H9 (cell line): ENCODE data around the gene COMMD9. TPM values are rescaled to one million over a fixed set of nuclear protein-coding genes. Genes with fewer than 3 reads are reported as not detected.

ENCODE experiments used
- DNase-seq: peaks from one replicate; pipeline ENCODE4 v3.0.0-alpha.2; 2017
- H2AFZ ChIP-seq: one replicate; pipeline ENCODE4 v1.6.1; 2013; ENCODE audit warnings: mild to moderate bottlenecking, low read length, control low read depth, moderate library complexity
- H2AK5ac ChIP-seq: 2 replicates; pipeline ENCODE4 v1.6.1; 2013; ENCODE audit warnings: low read length, control low read depth, mixed read lengths; ENCODE audit not compliant: insufficient read length
- H2BK120ac ChIP-seq: one replicate; pipeline ENCODE4 v1.6.1; 2013; ENCODE audit warnings: low read depth, mild to moderate bottlenecking, low read length, control low read depth, inconsistent platforms; ENCODE audit not compliant: poor library complexity, severe bottlenecking
- H2BK12ac ChIP-seq: 2 replicates; pipeline ENCODE4 v1.6.1; 2013; ENCODE audit warnings: low read length, control low read depth, mixed read lengths, low read depth; ENCODE audit not compliant: insufficient read length
- H2BK15ac ChIP-seq: 2 replicates; pipeline ENCODE4 v1.6.1; 2013; ENCODE audit warnings: low read depth, low read length, control low read depth
- H2BK20ac ChIP-seq: one replicate; pipeline ENCODE4 v1.6.1; 2013; ENCODE audit warnings: low read depth, mild to moderate bottlenecking, low read length, control low read depth, inconsistent platforms; ENCODE audit not compliant: poor library complexity, severe bottlenecking
- H2BK5ac ChIP-seq: 2 replicates; pipeline ENCODE4 v1.6.1; 2013; ENCODE audit warnings: low read length, control low read depth, mixed read lengths; ENCODE audit not compliant: insufficient read length
- H3K14ac ChIP-seq: 2 replicates; pipeline ENCODE4 v1.6.1; 2013; ENCODE audit warnings: low read length, control low read depth; ENCODE audit not compliant: insufficient read depth
- H3K18ac ChIP-seq: 2 replicates; pipeline ENCODE4 v1.6.1; 2013; ENCODE audit warnings: low read depth, mild to moderate bottlenecking, mixed read lengths, low read length, control low read depth; ENCODE audit not compliant: insufficient read length
- H3K23ac ChIP-seq: 2 replicates; pipeline ENCODE4 v1.6.1; 2013; ENCODE audit warnings: low read length, control low read depth, mixed read lengths, low read depth; ENCODE audit not compliant: insufficient read length
- H3K23me2 ChIP-seq: 2 replicates; pipeline ENCODE4 v1.6.1; 2013; ENCODE audit warnings: low read depth, mild to moderate bottlenecking, mixed read lengths, low read length, control low read depth; ENCODE audit not compliant: insufficient read length, poor library complexity, severe bottlenecking
- H3K27ac ChIP-seq: 2 replicates; pipeline ENCODE4 v1.5.1; 2013; ENCODE audit warnings: low read length, control low read depth, mixed read lengths, low read depth; ENCODE audit not compliant: insufficient read length
- H3K27me3 ChIP-seq: 2 replicates; pipeline ENCODE4 v1.6.1; 2013; ENCODE audit warnings: low read length, control low read depth, inconsistent platforms; ENCODE audit not compliant: insufficient read depth
- H3K4ac ChIP-seq: 2 replicates; pipeline ENCODE4 v1.6.1; 2013; ENCODE audit warnings: low read depth, mild to moderate bottlenecking, control low read depth, inconsistent platforms, low read length, moderate library complexity
- H3K4me1 ChIP-seq: 2 replicates; pipeline ENCODE4 v1.6.1; 2013; ENCODE audit warnings: low read length, control low read depth, inconsistent platforms; ENCODE audit not compliant: insufficient read depth
- H3K4me2 ChIP-seq: 2 replicates; pipeline ENCODE4 v1.6.1; 2013; ENCODE audit warnings: low read length, control low read depth, mixed read lengths; ENCODE audit not compliant: insufficient read length, insufficient read depth
- H3K56ac ChIP-seq: 2 replicates; pipeline ENCODE4 v1.6.1; 2013; ENCODE audit warnings: low read depth, mild to moderate bottlenecking, mixed read lengths, low read length, control low read depth; ENCODE audit not compliant: insufficient read length
- H3K79me1 ChIP-seq: 2 replicates; pipeline ENCODE4 v1.6.1; 2013; ENCODE audit warnings: low read depth, mild to moderate bottlenecking, moderate library complexity, low read length, control low read depth, inconsistent platforms; ENCODE audit not compliant: insufficient read depth, poor library complexity, severe bottlenecking
- H3K79me2 ChIP-seq: 2 replicates; pipeline ENCODE4 v1.6.1; 2013; ENCODE audit warnings: low read length, control low read depth, inconsistent platforms; ENCODE audit not compliant: insufficient read depth
- H3K9ac ChIP-seq: 2 replicates; pipeline ENCODE4 v1.6.1; 2013; ENCODE audit warnings: low read length, control low read depth, mixed read lengths; ENCODE audit not compliant: insufficient read length; ENCODE audit errors: extremely low read depth
- H3K9me3 ChIP-seq: one replicate; pipeline ENCODE4 v1.6.1; 2013; ENCODE audit warnings: low read depth, low read length, inconsistent platforms; ENCODE audit not compliant: control insufficient read depth
- H3T11ph ChIP-seq: one replicate; pipeline ENCODE4 v1.6.1; 2013; ENCODE audit warnings: mild to moderate bottlenecking, low read length, control low read depth, inconsistent platforms
- H4K20me1 ChIP-seq: one replicate; pipeline ENCODE4 v1.6.1; 2013; ENCODE audit not compliant: control insufficient read depth, insufficient read length, insufficient read depth
- H4K5ac ChIP-seq: 2 replicates; pipeline ENCODE4 v1.6.1; 2013; ENCODE audit warnings: low read depth, mild to moderate bottlenecking, mixed read lengths, low read length, control low read depth; ENCODE audit not compliant: insufficient read length
- H4K8ac ChIP-seq: replicated peaks from 2 replicates; pipeline ENCODE4 v1.6.1; 2013; ENCODE audit warnings: low read length, control low read depth, mixed read lengths, low read depth; ENCODE audit not compliant: insufficient read length
- H4K91ac ChIP-seq: 2 replicates; pipeline ENCODE4 v1.6.1; 2013; ENCODE audit warnings: low read depth, mild to moderate bottlenecking, moderate library complexity, mixed read lengths, low read length, control low read depth; ENCODE audit not compliant: insufficient read length
- H3K27ac Mint-ChIP-seq, 3 experiments: 2 replicates in 2 of 3; 3 replicates in 1 of 3; pipeline ENCODE4 v1.8.0; 2020 to 2021; ENCODE audit warnings: mixed read lengths in 3 of 3, mild to moderate bottlenecking in 1 of 3, moderate library complexity in 1 of 3
- H3K27me3 Mint-ChIP-seq: 2 replicates; pipeline ENCODE4 v1.8.0; 2021; ENCODE audit warnings: low read depth, mild to moderate bottlenecking, moderate library complexity, mixed read lengths
- H3K36me3 Mint-ChIP-seq, 3 experiments: 2 replicates in 2 of 3; 3 replicates in 1 of 3; pipeline ENCODE4 v1.8.0; 2020 to 2021; ENCODE audit warnings: low read depth in 3 of 3, mixed read lengths in 3 of 3; ENCODE audit not compliant: insufficient read depth in 1 of 3
- H3K4me1 Mint-ChIP-seq, 2 experiments: 2 replicates each; pipeline ENCODE4 v1.8.0; 2020; ENCODE audit warnings: mixed read lengths in 2 of 2
- H3K4me3 Mint-ChIP-seq, 2 experiments: 2 replicates in 1 of 2; 3 replicates in 1 of 2; pipeline ENCODE4 v1.8.0; 2020 to 2021; ENCODE audit warnings: mild to moderate bottlenecking in 2 of 2, mixed read lengths in 2 of 2, moderate library complexity in 1 of 2
- H3K9me3 Mint-ChIP-seq, 2 experiments: 2 replicates in 1 of 2; 3 replicates in 1 of 2; pipeline ENCODE4 v1.8.0; 2020; ENCODE audit warnings: mild to moderate bottlenecking in 2 of 2, mixed read lengths in 2 of 2, moderate library complexity in 1 of 2
- WGBS: extraction: QIAGEN DNeasy Blood & Tissue Kit; methylation state at CpG from one replicate; pipeline ENCODE4 v1.1.7; 2013; ENCODE audit warnings: missing lambda C conversion rate, low lambda C conversion rate, mixed read lengths; ENCODE audit not compliant: insufficient read length; ENCODE audit errors: extremely low coverage; 5-methylcytosine and 5-hydroxymethylcytosine counted together
- total RNA-seq: library from RNA; stranded (reverse); gene quantifications from 2 replicates; pipeline ENCODE4 v1.2.1, GENCODE V29; 2021
- TF ChIP-seq, protein P1 (sequence below): fragments of 200-600 bp; sonication (generic); conservative IDR thresholded peaks from 3 replicates; pipeline ENCODE4 v1.8.0; 2021; ENCODE audit warnings: antibody characterized with exemption, mild to moderate bottlenecking

Gene COMMD9
- total RNA-seq, 1 experiment from 2014 or later = 47.0 TPM

DNA sequence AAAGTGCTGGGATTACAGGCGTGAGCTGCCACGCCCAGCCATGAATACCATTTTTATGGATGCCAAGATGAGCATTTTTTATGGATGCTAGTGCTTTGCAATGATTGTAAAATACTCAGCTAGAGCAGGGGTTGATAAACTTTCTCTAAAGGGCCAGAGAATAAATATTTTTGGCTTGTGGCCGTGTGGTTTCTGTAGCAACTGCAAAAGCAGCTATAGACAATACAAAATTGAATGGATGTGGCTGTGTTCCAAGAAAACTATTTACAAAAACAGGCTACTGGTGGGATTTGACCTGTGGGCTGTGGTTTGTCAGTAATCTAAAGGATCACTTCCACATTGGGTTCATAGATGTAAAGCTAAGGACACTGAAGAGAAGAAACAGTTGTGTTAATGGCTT is 56.0 kb downstream of the COMMD9 start:
- no peak overlapping the region for H2BK5ac ChIP-seq
- Mint-ChIP-seq H3K36me3 (peaks cover 2 to 7% (median 3%) of the 10 kb centered on the region in 3 experiments; a peak in 4 of 7 replicates), H3K27me3 (no peaks in the 10 kb centered on the region), H3K27ac (no peak overlapping the region), H3K4me3 (no peak overlapping the region), H3K4me1 (peaks cover 5 to 13% of the 10 kb centered on the region in 2 experiments), H3K9me3 (no peaks in the 10 kb centered on the region)
- H3K27ac ChIP-seq = no peak overlapping the region
- H3T11ph ChIP-seq = no peak overlapping the region
- no peak overlapping the region for H4K91ac ChIP-seq
- no peak overlapping the region for H3K4me2 ChIP-seq
- TF ChIP-seq, protein P1, sequence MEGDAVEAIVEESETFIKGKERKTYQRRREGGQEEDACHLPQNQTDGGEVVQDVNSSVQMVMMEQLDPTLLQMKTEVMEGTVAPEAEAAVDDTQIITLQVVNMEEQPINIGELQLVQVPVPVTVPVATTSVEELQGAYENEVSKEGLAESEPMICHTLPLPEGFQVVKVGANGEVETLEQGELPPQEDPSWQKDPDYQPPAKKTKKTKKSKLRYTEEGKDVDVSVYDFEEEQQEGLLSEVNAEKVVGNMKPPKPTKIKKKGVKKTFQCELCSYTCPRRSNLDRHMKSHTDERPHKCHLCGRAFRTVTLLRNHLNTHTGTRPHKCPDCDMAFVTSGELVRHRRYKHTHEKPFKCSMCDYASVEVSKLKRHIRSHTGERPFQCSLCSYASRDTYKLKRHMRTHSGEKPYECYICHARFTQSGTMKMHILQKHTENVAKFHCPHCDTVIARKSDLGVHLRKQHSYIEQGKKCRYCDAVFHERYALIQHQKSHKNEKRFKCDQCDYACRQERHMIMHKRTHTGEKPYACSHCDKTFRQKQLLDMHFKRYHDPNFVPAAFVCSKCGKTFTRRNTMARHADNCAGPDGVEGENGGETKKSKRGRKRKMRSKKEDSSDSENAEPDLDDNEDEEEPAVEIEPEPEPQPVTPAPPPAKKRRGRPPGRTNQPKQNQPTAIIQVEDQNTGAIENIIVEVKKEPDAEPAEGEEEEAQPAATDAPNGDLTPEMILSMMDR = no peak
- no peak overlapping the region for H3K9ac ChIP-seq
- no peaks in the 10 kb centered on the region for H4K20me1 ChIP-seq
- no peaks in the 10 kb centered on the region for H3K9me3 ChIP-seq
- no peak overlapping the region for H3K4ac ChIP-seq
- H2BK120ac ChIP-seq = no peak overlapping the region
- no peak overlapping the region for H3K14ac ChIP-seq
- no peak overlapping the region for H2BK12ac ChIP-seq
- no peak overlapping the region for H4K5ac ChIP-seq
- no peak overlapping the region for H3K18ac ChIP-seq
- H3K23ac ChIP-seq = no peak overlapping the region
- H3K27me3 ChIP-seq = no peaks in the 10 kb centered on the region
- no peak overlapping the region for H4K8ac ChIP-seq
- H2AK5ac ChIP-seq = no peak overlapping the region
- WGBS = no CpG with 5 or more reads among the region's 3 CpGs
- no peak for DNase-seq
- no peak overlapping the region for H2BK15ac ChIP-seq
- H2AFZ ChIP-seq = no peak overlapping the region
- H3K4me1 ChIP-seq = no peaks in the 10 kb centered on the region
- no peak overlapping the region for H3K56ac ChIP-seq
- no peaks in the 10 kb centered on the region for H3K23me2 ChIP-seq
- no peak overlapping the region for H2BK20ac ChIP-seq
- no peaks in the 10 kb centered on the region for H3K79me2 ChIP-seq
- H3K79me1 ChIP-seq = no peaks in the 10 kb centered on the region
